Fibroblast of pulmonary artery (primary cell): Measurements from ENCODE around the gene ATF2.

Experiments
- DNase-seq: peaks from one replicate; pipeline ENCODE4 v3.0.0-alpha.2; 2010; ENCODE audit warnings: low read depth
- H3K4me3 ChIP-seq: replicated peaks from 2 replicates; pipeline ENCODE4 v1.5.1; 2011; ENCODE audit warnings: low read depth, mild to moderate bottlenecking, control low read depth, low read length, moderate library complexity
- CTCF ChIP-seq: IDR thresholded peaks from 2 replicates; pipeline ENCODE4 v1.5.1; 2011; ENCODE audit warnings: mild to moderate bottlenecking, control low read depth, low read length, inconsistent platforms; ENCODE audit errors: missing control alignments

Gene ATF2

DNA sequence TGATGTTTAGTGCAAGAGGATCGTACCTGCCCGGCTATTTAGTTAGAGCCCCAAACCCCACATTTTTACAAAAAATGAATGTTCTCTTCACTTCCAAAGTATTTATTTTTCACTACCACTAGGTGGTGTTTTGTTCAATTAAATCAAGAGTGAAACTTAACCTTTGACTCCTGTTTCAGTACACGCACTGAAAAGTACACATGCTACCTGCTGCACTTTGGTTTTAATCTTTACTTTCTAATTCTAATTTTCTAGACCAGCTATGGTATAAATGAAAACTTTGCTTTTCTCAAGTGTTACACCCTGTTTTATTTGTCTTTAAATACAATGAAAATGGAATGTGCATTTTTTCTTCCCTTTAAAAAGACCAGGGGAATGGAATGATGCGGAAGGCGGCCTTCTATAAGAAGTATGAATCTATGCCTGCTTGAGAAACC is 131.4 kb downstream of the ATF2 start:
- TF ChIP-seq CTCF, result peak; percentile 31
- peak; percentile 36 for DNase-seq
- H3K4me3 ChIP-seq, result no peak overlapping the region

DNA sequence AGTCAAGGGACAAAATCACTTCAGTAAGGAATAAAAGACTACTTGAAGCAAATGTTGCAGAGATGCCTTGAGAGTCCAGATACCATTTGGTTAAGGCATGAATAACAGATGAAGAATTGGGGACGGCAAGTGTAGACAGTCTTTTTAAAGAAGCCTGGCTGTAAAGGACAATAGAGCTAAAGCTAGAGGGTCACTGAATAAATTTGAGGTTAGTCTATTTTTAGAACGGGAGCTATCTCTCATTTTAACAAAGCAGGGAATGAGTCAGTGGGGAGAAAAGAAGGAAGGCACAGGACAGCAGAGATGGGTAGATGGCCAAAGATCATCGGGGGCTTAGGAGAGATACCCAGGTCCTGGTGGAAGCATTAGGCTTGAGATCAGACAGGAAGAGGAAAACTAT is 132.2 kb downstream of the ATF2 start:
- no peak for TF ChIP-seq CTCF
- DNase-seq, result no peak
- H3K4me3 ChIP-seq, result no peak overlapping the region

GRCh38 chr2:175034716-175035115 is 133.3 kb downstream of the ATF2 start:
- no peak for DNase-seq
- no peak overlapping the region for H3K4me3 ChIP-seq
- no peak for TF ChIP-seq CTCF

- DNase-seq, result peak; percentile 69
- peak; percentile 49 for TF ChIP-seq CTCF
- H3K4me3 ChIP-seq, result no peak overlapping the region
Measured at GRCh38 chr2:175030380-175031271, 137.4 kb downstream of the ATF2 start.

DNA sequence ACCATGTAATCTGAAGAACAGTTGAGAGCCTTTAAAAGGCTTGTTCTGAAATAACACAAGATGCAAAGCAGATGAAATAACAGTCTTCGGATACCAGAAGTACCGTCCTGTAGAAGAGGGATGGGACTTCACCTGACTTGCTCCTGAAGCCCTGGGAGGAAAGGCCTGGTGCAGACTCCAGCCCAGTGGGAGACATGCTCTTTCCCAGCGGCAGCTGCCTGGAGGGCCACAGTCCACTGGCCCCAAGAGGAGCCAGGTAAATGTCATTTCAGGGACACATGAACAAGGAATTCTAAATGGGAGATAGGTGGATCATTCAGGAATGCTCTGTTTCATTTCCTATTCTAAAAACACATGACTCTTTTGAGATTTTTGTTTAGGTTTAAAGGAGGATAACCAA is 140.2 kb downstream of the ATF2 start:
- TF ChIP-seq CTCF, result no peak
- H3K4me3 ChIP-seq, result no peak overlapping the region
- DNase-seq, result no peak

DNA sequence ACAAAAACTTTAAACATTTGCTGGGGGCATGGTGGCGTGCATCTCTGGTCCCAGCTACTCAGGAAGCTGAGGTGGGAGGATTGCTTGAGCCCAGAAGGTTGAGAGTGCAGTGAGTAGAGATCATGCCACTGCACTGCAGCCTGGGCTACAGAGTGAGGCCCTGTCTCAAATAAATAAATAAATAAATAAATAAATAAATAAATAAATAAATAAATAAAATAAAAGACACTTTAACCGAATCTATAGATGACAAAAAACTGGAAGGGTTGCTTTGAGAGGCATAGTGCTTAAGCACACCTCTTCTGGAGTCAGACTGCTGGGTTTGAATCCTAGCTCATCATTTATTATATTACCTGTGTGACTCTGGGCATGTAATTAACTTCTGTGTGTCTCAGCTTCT is 141.6 kb downstream of the ATF2 start:
- H3K4me3 ChIP-seq, result no peak overlapping the region
- no peak for DNase-seq
- TF ChIP-seq CTCF, result no peak

DNA sequence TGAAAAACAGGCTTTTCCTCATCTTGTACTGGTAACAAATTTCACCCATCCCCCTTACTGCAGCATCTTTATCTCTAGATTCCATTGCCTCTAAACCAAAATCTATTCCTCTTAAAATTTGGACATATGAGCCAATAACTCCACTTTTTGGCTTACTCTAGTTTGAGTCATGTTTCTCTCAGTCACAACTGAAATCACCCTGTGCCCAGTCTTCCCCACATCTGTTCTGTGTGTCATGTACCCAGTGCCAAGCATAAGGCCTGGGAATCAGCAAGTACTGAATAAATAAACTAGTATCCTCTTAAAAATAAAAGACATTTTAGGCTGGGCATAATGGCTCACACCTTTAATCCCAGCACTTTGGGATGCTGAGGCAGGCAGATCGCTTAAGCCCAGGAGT is 142.1 kb downstream of the ATF2 start:
- H3K4me3 ChIP-seq, result no peak overlapping the region
- TF ChIP-seq CTCF, result no peak
- peak; percentile 6 for DNase-seq
